NCI-H2029 treated with DMSO at 0.1 percent for 48 hours (cell line): ENCODE data around the gene HOXB13.

Source experiments
- DNase-seq: peaks from one replicate; lab custom pipeline; 2025; lab: John Stamatoyannopoulos, UW

HOXB13 gene

DNA sequence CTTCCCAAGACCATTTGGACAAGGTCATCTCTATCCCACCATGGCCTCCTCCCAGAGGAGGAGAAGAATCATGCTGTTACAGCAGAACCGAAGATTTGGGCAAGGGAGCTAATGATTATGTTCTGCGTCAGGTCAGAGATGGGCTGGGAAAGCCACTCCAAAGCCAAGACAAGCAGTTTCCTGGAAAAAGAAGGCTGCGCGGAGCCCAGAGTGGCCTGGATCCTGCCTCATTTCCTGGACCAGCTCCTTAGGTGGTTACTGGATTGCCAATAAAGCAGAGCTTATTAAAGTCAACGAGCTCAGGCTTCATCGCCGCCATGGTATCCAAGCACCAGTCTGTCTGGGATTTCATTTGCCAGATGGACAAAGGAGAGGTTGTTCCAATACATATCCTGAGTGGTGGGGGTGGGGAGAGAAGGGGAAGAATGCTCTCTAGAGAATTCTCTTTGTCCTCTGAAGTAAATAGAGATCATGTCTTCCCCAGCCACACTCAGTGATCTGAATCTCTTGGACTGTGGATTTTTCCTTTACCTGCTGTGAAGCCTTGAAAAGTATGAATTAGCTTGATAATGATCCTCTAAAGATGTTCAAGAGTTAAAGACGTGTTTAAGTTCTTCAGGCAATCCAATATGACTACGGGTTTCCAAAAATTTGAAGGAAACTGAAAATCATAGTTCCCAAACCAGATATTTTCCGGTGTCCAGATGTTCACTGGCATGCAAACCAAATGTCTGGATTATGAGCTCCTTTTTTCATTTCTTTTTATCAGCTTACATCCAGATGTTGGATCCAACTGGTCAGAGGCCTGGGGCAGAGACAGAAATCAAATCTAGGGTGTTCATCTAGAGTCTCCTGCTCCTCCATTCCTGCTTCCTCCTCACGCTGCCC is 23.9 kb downstream of the HOXB13 start:
- no peak for DNase-seq

DNA sequence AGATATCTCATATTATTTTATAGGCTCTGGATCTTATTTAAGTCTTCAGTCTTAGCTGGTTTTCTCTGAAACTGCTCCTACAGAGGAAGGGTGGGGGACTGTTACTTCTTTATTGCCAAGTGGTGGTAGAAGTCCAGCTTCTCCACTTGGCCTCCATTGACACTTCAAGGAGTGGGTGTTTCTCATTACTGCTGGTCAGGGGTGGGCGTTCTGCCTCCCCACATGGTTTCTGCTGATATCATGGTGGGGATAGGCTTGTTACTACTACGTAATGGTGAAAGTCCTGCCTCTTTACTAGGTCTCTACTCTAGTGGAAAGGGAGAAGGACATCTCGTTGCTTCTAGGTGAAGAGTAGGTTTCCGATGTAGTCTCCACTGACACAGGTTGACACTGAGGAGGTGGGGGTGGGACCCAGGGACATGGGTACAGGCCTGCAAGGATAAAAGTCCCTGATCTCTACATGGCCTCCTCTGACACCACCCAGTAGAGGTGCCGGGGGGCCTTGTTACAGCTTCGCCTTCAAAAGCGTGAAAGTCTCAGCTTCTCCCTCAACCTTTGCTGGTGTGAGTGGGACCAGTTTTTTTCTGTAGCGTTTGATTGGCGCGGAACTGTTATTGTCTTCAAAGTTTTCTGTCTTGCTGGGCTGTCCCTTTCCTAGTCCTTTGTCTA is 26.6 kb downstream of the HOXB13 start:
- no peak for DNase-seq

DNA sequence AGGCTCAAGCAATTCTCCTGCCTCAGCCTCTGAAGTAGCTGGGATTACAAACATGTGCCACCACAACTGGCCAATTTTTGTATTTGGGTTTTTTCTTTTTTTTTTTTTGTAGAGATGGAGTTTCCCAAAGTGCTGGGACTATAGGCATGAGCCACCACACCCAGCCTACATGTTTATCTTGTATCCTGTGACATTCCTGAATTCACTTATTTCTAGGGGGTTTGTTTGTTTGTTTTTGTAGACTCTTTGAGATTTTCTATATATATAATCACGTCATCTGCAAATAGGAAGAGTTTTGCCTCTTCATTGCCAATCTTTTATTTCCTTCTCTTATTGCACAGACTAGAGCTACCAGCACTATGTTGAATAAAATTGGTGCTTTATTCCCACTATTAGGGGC is 35.4 kb downstream of the HOXB13 start:
- no peak for DNase-seq

DNA sequence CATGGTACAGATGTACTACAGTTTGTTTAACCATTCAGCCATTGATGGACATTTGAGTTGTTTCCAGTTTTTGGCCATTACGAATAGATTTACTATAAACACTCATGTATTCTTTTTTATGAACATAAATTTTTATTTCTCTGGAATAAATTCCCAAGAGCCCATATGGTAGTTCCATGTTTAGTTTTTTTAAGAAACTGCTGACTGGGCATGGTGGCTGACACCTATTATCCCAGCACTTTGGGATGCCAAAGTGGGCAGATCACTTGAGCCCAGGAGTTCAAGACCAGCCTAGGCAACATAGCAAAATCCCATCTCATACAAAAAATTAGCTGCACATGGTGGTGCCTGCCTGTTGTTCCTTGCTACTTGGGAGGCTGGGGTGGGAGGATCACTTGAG is 36.5 kb downstream of the HOXB13 start:
- DNase-seq = no peak

DNA sequence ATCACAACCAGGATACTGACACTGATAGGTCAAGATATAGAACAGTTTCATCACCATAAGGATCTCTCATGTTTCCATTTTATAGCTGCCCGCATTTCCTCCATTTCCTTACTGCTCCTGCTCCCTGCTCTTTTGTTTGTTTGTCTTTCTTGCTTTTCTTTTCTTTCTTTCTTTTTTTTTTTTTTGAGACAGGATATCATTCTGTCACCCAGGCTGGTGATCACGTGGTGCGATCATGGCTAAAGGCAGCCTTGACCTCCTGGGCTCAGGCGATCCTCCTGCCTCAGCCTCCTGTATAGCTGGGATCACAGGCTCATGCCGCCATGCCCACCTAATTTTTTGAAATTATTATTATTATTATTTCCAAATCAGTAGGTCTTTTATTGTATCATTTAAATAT is 37.9 kb downstream of the HOXB13 start:
- no peak for DNase-seq

DNA sequence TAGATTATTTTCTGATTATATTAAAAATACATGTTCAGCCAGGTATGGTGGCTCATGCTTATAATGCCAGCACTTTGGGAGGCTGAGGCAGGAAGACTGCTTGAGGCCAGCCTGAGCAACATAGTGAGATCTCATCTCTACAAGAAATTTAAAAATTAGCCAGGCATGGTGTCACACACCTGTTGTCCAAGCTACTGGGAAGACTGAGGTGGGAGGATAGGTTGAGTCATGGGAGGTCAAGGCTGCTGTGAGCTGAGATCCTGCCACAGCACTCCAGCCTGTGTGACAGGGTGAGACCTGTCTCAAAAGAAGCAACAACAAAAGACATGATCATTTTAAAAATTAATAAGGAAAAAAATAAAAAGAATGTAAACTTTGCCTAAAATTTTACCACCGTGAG is 46.9 kb downstream of the HOXB13 start:
- DNase-seq = no peak

DNA sequence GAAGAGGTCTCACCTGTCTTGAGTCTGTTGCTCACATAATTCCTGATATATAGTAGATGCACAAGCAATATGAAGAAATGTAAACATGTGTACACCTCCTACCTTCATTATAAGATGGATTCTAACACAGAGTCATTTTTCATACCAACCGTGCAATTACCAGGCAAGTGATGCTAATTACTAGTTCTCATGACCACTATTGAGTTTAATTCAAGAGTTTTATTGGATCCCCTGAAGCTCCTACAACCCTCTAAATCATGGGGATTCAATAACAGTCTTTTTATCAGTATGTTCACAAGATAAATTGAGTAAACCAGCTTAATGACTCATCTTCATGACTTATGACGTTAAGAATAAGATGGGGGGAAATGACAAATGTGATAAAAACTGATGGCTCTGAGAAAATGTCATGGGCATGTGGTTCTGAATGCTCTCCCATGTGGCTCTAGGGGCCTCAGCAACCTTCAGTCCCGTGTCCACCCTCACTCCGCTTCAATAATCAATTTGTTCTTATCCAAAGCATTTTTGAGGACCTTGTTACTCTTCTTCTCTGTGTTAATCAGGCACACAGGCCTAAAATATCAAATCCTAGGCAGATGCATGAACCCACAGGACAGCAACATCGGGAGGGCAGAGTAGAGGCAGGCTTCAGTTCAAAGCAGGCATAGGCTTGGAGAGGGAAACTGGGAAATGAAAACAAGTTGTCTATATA is 49.0 kb downstream of the HOXB13 start:
- DNase-seq = no peak

DNA sequence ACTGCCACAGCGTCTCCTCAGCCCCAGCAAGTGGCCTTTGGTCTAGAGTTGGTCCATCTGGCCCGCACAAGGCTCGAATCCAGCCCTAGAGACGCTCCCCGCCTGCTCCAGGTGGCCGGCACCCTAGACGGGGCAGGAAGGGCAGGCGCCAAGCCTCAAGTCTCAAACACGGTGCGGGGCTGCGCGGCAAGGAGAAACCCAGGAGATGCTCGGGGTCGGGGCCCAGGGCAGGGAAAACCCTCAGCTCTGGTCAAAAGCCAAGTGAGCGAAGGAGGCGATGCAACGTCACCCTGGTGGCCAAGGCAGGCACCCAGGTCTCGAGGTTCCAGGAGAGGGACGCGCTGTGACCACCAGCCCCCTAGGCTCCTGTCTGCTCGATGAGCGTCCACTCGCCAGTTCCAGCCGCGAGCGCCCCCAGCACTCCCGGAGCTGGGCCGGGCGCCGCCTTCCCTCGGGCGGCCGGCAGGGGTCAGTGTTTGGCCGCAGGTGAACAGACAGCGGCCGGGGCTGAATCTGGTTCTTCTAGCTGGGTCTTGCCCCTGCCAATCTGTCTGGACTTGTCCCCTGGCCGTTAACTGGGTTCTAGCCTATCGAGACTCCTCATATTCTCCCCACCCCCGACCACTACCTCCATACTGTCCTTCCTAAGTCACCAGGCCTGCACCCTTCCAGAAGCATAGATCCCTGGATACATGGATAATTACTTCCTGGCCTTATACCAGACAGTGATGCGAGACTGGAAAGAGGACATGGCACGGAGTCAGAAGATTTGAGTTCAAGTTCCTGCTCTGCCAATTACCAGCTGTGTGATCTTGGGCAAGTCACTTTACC is 50.2 kb downstream of the HOXB13 start:
- DNase-seq = peak; percentile 5

DNA sequence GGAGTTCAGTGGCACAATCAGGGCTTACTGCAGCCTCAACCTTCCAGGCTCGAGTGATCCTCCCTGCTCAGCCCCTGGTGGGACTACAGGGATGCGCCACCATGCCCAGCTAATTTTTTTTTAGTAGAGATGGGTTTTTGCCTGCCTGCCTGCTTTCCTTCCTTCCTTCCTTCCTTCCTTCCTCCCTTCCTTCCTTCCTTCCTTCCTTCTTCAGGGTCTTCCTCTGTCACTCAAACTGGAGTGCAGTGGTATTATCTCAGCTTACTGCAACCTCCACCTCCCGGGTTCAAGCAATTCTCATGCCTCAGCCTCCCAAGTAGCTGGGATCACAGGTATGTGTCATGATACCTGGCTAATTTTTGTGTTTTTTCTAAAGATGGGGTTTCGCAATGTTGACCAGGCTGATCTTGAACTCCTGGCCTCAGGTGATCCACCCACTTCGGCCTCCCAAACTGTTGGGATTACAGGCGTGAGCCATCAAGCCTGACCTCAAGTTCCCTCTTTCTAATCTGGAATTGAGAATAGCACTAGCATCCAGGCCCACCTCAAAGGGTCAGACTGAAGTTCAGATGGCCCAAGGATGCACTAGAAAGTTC is 51.5 kb downstream of the HOXB13 start:
- no peak for DNase-seq
